ENCODE results near the gene SPA17. TPM values are rescaled to one million over a fixed set of nuclear protein-coding genes. Genes with fewer than 3 reads are reported as not detected.

The SPA17 gene
- total RNA-seq, 1 experiment from 2014 or later, result 5.4 TPM

DNA sequence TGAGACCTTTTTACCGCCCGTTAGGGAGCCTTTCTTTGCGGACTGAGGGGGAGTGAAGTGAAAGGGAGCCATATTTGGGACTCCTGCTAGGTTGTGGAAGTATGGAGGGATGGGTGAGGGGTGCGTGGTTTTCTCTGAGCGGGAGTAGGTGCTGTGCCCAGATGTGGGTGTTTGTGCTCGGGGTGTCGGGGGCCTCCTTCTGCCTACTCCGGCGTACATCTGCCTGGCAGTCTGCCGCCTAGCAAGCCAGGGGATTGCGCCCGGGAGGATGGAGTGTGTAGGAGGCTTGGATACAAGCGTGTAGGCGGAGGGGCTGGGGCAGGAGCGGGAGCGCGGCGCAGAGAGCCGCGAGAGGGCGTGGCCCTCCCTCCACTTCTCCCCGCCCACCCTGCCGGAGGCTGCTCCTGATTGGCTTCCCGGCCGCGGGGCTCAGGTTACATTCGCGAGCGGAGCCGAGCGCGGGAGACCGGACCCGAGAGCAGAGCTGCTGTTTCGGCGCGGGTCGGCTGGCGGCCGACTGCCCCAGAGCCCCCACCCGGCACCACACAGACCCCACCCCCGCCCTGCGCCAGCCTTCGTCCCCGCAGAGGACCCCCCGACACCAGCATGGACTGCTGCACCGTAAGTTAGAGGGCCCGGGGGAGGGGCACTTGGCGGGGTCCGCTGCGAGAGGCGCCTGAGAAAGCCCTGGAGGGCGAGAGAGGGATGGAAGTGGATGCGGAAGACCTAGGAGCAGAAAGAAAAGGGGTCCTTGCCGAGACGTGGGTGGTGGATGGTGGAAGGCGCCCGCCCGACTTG, 66.0 kb downstream of the SPA17 start, which contains the start of gene NRGN:
Gene NRGN (plus strand): TSS at position 464 of the 798 bp plus-strand sequence. CDS start 143 bp downstream, at position 607.
- H3K27ac Mint-ChIP-seq (ENCODE audit: unreplicated experiment), result no peak within 1 kb of the TSS
- H3K9me3 Mint-ChIP-seq (ENCODE audit: low read depth, unreplicated experiment), result no peaks in the 10 kb centered on the region
- CTCF ChIA-PET, result interaction anchor here (0.6 to 1.0 kb wide), 6 partner anchors 9 to 1213 kb away, joined by 3 to 6 read pairs (median 3); no protein-coding TSS in a partner anchor
- intact Hi-C loops (cut with micrococcal nuclease; ENCODE audit: unreplicated experiment), result no loop called here
- H3K36me3 Mint-ChIP-seq (ENCODE audit: insufficient read depth, unreplicated experiment), result peaks cover 15% of the 10 kb centered on the region
- no peak for TF ChIP-seq CTCF (IDR thresholded peaks at IDR 0.05; ENCODE audit: unreplicated experiment)
- DNase-seq, result peak; percentile 85
- BruUV-seq (replicated peaks), result no TSS peak
- H3K27me3 Mint-ChIP-seq (ENCODE audit: unreplicated experiment), result peaks cover 50% of the 10 kb centered on the region
- peaks cover 7% of the 10 kb centered on the region for H3K4me1 Mint-ChIP-seq (ENCODE audit: low read depth, unreplicated experiment)
- H3K4me3 Mint-ChIP-seq (ENCODE audit: low read depth, unreplicated experiment), result peak within 1 kb of the TSS; percentile 72

DNA sequence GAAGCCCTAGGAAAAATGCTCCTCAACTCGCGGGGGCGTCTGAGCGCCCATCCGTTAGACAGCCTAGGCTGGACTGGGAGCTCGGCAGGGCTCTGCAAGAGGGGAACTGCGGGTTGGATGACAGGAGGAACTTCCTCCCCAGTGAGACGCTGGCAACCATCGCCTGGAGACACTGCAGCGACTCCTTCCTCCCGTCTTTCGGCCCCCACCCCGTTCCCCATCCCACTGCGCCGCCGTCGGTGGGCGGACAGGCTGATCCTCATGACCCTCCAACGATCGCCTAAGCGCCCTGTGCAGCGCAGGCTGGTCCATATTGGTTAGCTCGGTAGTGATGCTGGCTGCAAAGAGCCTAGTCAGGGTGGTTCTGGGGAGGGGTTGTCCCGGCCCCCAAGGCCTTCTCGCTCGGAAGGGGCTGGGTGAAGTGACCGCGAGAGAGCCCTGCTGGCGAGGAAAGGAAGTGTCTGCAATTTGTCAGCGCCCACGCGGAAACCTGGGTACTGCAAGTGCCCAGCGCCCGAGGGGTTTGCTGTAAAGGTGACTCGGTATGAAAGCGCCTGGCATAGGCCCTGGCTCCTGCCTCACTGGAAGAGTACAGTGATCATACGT, 66.7 kb downstream of the SPA17 start:
- H3K4me1 Mint-ChIP-seq (ENCODE audit: low read depth, unreplicated experiment), result peaks cover 7% of the 10 kb centered on the region
- H3K27me3 Mint-ChIP-seq (ENCODE audit: unreplicated experiment), result peaks cover 43% of the 10 kb centered on the region

GRCh38 chr11:124742555-124742954, 68.9 kb downstream of the SPA17 start:
- DNase-seq, result no peak
- peaks cover 7% of the 10 kb centered on the region for H3K4me1 Mint-ChIP-seq (ENCODE audit: low read depth, unreplicated experiment)
- H3K27me3 Mint-ChIP-seq (ENCODE audit: unreplicated experiment), result peaks cover 21% of the 10 kb centered on the region
- intact Hi-C loops (cut with micrococcal nuclease; ENCODE audit: unreplicated experiment), result no loop called here
- peaks cover 28% of the 10 kb centered on the region for H3K36me3 Mint-ChIP-seq (ENCODE audit: insufficient read depth, unreplicated experiment)
- no peak overlapping the region for H3K27ac Mint-ChIP-seq (ENCODE audit: unreplicated experiment)
- CTCF ChIA-PET, result interaction anchor here (0.5 kb wide), 2 partner anchors 20 to 94 kb away, joined by 4 to 6 read pairs; no protein-coding TSS in a partner anchor
- TF ChIP-seq CTCF (IDR thresholded peaks at IDR 0.05; ENCODE audit: unreplicated experiment), result no peak
- no TSS peak for BruUV-seq (replicated peaks)
- no peaks in the 10 kb centered on the region for H3K9me3 Mint-ChIP-seq (ENCODE audit: low read depth, unreplicated experiment)
- H3K4me3 Mint-ChIP-seq (ENCODE audit: low read depth, unreplicated experiment), result no peak overlapping the region

More for the DNA sequence above, 66.7 kb downstream of the SPA17 start:
- peaks cover 15% of the 10 kb centered on the region for H3K36me3 Mint-ChIP-seq (ENCODE audit: insufficient read depth, unreplicated experiment)
- no peak for DNase-seq
- TF ChIP-seq CTCF (IDR thresholded peaks at IDR 0.05; ENCODE audit: unreplicated experiment), result peak; percentile 10
- BruUV-seq (replicated peaks), result no TSS peak
- H3K9me3 Mint-ChIP-seq (ENCODE audit: low read depth, unreplicated experiment), result no peaks in the 10 kb centered on the region
- peak overlapping the region; percentile 72 for H3K4me3 Mint-ChIP-seq (ENCODE audit: low read depth, unreplicated experiment)
- no peak overlapping the region for H3K27ac Mint-ChIP-seq (ENCODE audit: unreplicated experiment)
- CTCF ChIA-PET, result interaction anchor here (0.5 to 1.0 kb wide), 7 partner anchors 8 to 96 kb away, joined by 3 to 6 read pairs (median 3); no protein-coding TSS in a partner anchor
- intact Hi-C loops (cut with micrococcal nuclease; ENCODE audit: unreplicated experiment), result no loop called here

GRCh38 chr11:124743050-124743449, 69.3 kb downstream of the SPA17 start:
- Mint-ChIP-seq H3K4me1 (ENCODE audit: low read depth, unreplicated experiment) (peaks cover 8% of the 10 kb centered on the region), H3K27ac (ENCODE audit: unreplicated experiment) (no peak overlapping the region), H3K27me3 (ENCODE audit: unreplicated experiment) (peaks cover 16% of the 10 kb centered on the region), H3K36me3 (ENCODE audit: insufficient read depth, unreplicated experiment) (peaks cover 28% of the 10 kb centered on the region), H3K4me3 (ENCODE audit: low read depth, unreplicated experiment) (no peak overlapping the region), H3K9me3 (ENCODE audit: low read depth, unreplicated experiment) (no peaks in the 10 kb centered on the region)
- CTCF ChIA-PET, result interaction anchor here (0.5 to 0.7 kb wide), 2 partner anchors 21 to 94 kb away, joined by 3 to 4 read pairs; no protein-coding TSS in a partner anchor
- intact Hi-C loops (cut with micrococcal nuclease; ENCODE audit: unreplicated experiment), result no loop called here
- no TSS peak for BruUV-seq (replicated peaks)
- DNase-seq, result no peak
- TF ChIP-seq CTCF (IDR thresholded peaks at IDR 0.05; ENCODE audit: unreplicated experiment), result no peak
